GM12865 (cell line): Measurements from ENCODE around the gene DIS3L2.
A peak's percentile ranks its signal among the peaks of the same experiment; 100 is the strongest.

ENCODE experiments used
- DNase-seq: peaks from one replicate; pipeline ENCODE4 v3.0.0; 2010; ENCODE audit warnings: low read depth
- H3K4me3 ChIP-seq: 2 replicates; pipeline ENCODE4 v1.5.1; 2011; ENCODE audit warnings: mild to moderate bottlenecking, low read depth, low read length, control low read depth
- CTCF ChIP-seq: IDR thresholded peaks from 2 replicates; pipeline ENCODE4 v1.5.1; 2011; ENCODE audit warnings: low read length, control low read depth, low read depth, inconsistent platforms; ENCODE audit not compliant: insufficient read depth; ENCODE audit errors: missing control alignments

DIS3L2 gene

DNA sequence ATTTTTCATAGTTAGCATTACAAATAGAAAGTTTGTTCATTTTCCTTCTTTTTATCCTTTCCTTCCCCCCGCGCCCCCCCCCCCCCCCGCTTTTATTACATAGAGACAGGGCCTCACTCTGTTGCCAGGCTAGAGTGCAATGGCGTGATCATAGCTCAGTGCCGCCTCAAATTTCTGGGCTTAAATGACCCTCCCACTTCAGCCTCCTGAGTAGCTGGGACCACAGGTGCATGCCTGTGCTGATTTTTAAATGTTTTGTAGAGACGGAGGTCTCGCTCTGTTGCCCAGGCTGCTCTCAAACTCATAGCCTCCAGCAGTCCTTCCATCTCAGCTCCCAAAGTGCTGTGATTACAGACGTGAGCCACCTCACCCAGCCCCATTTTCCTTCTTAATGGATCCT lies 325.8 kb downstream of the DIS3L2 start:
- no peak for DNase-seq
- H3K4me3 ChIP-seq: no peak overlapping the region
- no peak for TF ChIP-seq CTCF

GRCh38 chr2:232288489-232289030 lies 327.0 kb downstream of the DIS3L2 start:
- no peak for TF ChIP-seq CTCF

GRCh38 chr2:232290668-232291067 lies 329.2 kb downstream of the DIS3L2 start:
- no peak for DNase-seq
- no peak for TF ChIP-seq CTCF
- H3K4me3 ChIP-seq: no peak overlapping the region

More at GRCh38 chr2:232288489-232289030, 327.0 kb downstream of the DIS3L2 start:
- DNase-seq: no peak
- H3K4me3 ChIP-seq: no peak overlapping the region

- H3K4me3 ChIP-seq: no peak overlapping the region
- DNase-seq: no peak
- no peak for TF ChIP-seq CTCF
Observed at GRCh38 chr2:232291343-232291742, 329.8 kb downstream of the DIS3L2 start.

GRCh38 chr2:232292395-232293154 lies 331.1 kb downstream of the DIS3L2 start:
- peak; percentile 88 for TF ChIP-seq CTCF
- H3K4me3 ChIP-seq: no peak overlapping the region
- DNase-seq: peak; percentile 78

- no peak overlapping the region for H3K4me3 ChIP-seq
- no peak for DNase-seq
- TF ChIP-seq CTCF: no peak
Observed at GRCh38 chr2:232293191-232293590, 331.7 kb downstream of the DIS3L2 start.
